Testis (tissue), 2 donors: ENCODE measurements around the gene PRODH.
"Not testable (repeated sequence)": the region's sequence is repeated elsewhere in the genome, so short reads cannot be mapped to it uniquely, and the experiment has no call there.

Source experiments
- POLR2A ChIP-seq: fragments of 450-650 bp; IDR thresholded peaks from one replicate; pipeline ENCODE4 v1.6.1; 2017; ENCODE audit warnings: antibody characterized with exemption, mild to moderate bottlenecking, moderate library complexity
- TF ChIP-seq, protein P1 (sequence below), 3 experiments: fragments of 450-650 bp in 2 of 3; fragments of 200-600 bp in 1 of 3; sonication (generic) in 1 of 3; IDR thresholded peaks; one replicate each; pipeline ENCODE4 v1.5.1; 2016 to 2019; ENCODE audit warnings: antibody characterized with exemption in 3 of 3, mild to moderate bottlenecking in 2 of 3, moderate library complexity in 1 of 3

DNA sequence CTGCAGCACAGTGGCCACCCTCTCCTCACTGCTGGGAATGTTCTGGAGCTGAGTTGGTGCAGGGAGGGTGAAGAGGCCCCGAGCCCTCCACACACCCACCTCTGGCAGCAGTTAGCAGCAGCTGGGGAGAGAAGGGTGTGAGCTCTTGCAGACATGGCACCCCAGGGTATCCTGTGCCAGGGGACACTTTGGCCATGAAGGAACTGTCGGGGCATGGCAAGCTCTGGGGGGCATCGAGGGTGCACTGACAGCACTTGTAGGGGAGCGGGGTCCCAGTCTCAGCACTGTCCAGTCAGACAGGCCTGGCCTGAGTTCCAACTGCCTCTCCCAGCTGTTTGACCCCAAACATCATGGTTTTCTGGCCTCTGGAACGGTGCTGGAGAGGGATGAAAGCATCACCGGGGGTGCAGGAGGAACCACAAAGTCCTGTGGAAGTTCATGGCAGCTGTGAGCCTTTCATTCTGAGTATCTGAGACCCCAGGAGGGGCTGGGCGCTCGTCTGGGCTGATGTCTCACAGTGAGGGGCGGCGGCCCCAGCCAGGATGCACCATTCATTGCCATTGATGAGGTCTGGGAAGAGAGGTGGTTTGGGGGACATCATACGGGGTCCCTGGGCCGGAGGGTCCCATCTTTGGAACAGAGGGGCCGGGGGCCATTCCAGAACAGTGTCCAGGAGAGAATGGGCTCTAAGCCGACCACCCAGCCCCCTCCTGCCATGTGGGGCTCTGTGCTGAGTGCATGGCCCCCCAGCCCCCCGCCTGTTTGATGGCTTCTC is 20.2 kb upstream of the PRODH start:
- not testable (repeated sequence) for TF ChIP-seq POLR2A
- TF ChIP-seq, protein P1, sequence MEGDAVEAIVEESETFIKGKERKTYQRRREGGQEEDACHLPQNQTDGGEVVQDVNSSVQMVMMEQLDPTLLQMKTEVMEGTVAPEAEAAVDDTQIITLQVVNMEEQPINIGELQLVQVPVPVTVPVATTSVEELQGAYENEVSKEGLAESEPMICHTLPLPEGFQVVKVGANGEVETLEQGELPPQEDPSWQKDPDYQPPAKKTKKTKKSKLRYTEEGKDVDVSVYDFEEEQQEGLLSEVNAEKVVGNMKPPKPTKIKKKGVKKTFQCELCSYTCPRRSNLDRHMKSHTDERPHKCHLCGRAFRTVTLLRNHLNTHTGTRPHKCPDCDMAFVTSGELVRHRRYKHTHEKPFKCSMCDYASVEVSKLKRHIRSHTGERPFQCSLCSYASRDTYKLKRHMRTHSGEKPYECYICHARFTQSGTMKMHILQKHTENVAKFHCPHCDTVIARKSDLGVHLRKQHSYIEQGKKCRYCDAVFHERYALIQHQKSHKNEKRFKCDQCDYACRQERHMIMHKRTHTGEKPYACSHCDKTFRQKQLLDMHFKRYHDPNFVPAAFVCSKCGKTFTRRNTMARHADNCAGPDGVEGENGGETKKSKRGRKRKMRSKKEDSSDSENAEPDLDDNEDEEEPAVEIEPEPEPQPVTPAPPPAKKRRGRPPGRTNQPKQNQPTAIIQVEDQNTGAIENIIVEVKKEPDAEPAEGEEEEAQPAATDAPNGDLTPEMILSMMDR (IDR thresholded peaks at IDR 0.05) = not testable (repeated sequence)
